Right lobe of liver (tissue), 6 donors: ENCODE data around the gene VILL. TPM values are rescaled to one million over a fixed set of nuclear protein-coding genes. Genes with fewer than 3 reads are reported as not detected.
A peak's percentile ranks its signal among the peaks of the same experiment; 100 is the strongest.
"Not testable (repeated sequence)": the region's sequence is repeated elsewhere in the genome, so short reads cannot be mapped to it uniquely, and the experiment has no call there.

Experiments
- ATAC-seq, 4 donors: fragments of 200-7000 bp; cut with Tn5 transposase; one replicate each; pipeline ENCODE4 v1.9.1; 2020; ENCODE audit warnings: mild to moderate bottlenecking in 4 of 4, moderate library complexity in 4 of 4
- DNase-seq, 3 donors: peaks; one replicate each; pipeline ENCODE4 v3.0.0-alpha.2; 2020
- H3K27ac ChIP-seq, 3 donors: fragments of 200-600 bp; one replicate each; pipeline ENCODE4 v1.8.0; 2022
- H3K27me3 ChIP-seq, 2 donors: fragments of 200-600 bp; one replicate each; pipeline ENCODE4 v1.8.0; 2022
- H3K36me3 ChIP-seq, 4 donors: fragments of 200-600 bp; sonication (generic) in 1 of 4; one replicate each; pipeline versions ENCODE4 v1.5.1 to v1.8.0; 2017 to 2022; ENCODE audit warnings: control low read depth in 1 of 4
- H3K4me1 ChIP-seq, 4 donors: fragments of 200-600 bp; sonication (generic) in 1 of 4; one replicate each; pipeline versions ENCODE4 v1.5.1 to v1.8.0; 2017 to 2022; ENCODE audit warnings: control low read depth in 1 of 4
- H3K4me3 ChIP-seq, 3 donors: fragments of 200-600 bp; one replicate each; pipeline ENCODE4 v1.8.0; 2022
- H3K9me3 ChIP-seq, 4 donors: fragments of 200-600 bp; sonication (generic) in 1 of 4; one replicate each; pipeline versions ENCODE4 v1.5.1 to v1.8.0; 2017 to 2022; ENCODE audit warnings: control low read depth in 1 of 4
- POLR2A ChIP-seq: fragments of 450-650 bp; IDR thresholded peaks from one replicate; pipeline ENCODE4 v1.6.1; 2017; ENCODE audit warnings: antibody characterized with exemption, mild to moderate bottlenecking
- WGBS: methylation state at CpG from one replicate; pipeline ENCODE4 v1.1.6; 2018; ENCODE audit warnings: low coverage, low lambda C conversion rate; ENCODE audit not compliant: insufficient coverage; ENCODE audit errors: missing lambda C conversion rate; 5-methylcytosine and 5-hydroxymethylcytosine counted together
- intact Hi-C, 2 donors: fragments of 100-400 bp; cut with DNase I; formaldehyde crosslinking; loops; one replicate each; pipeline versions ENCODE4 v1.11.2 to v1.14.1; 2022
- total RNA-seq, 6 experiments: library from RNA; depleted of rRNA in 2 of 6; stranded (reverse); fragments of >200 nt in 2 of 6; fragmentation: NEBNext Ultra II Directional in 3 of 6; extraction: Animal tissue kit (Norgen Biotek cat#: 25700) in 3 of 6; gene quantifications; one replicate each; pipeline versions ENCODE4 v1.1.0 to v1.2.4, GENCODE V29; 2016 to 2023
- TF ChIP-seq, protein P1 (sequence below), 4 donors: fragments of 200-600 bp in 3 of 4; fragments of 450-650 bp in 1 of 4; IDR thresholded peaks; one replicate each; pipeline versions ENCODE4 v1.5.1 to v1.8.0; 2016 to 2022; ENCODE audit warnings: antibody characterized with exemption in 4 of 4, mild to moderate bottlenecking in 2 of 4
- donor health status: DM: no; HTN: yes; CAD: no.
- donor health status: DM: no; HTN: no; CAD: no.
- donor health status: DM: no; HTN: no; CAD: no.
- donor health status: DM: no; HTN: yes; CAD: no.
- donor health status: DM: no; HTN: yes; CAD: no.

VILL gene
- total RNA-seq, 6 experiments from 2014 or later, result 0.25 to 1.5 (median 0.97) TPM

DNA sequence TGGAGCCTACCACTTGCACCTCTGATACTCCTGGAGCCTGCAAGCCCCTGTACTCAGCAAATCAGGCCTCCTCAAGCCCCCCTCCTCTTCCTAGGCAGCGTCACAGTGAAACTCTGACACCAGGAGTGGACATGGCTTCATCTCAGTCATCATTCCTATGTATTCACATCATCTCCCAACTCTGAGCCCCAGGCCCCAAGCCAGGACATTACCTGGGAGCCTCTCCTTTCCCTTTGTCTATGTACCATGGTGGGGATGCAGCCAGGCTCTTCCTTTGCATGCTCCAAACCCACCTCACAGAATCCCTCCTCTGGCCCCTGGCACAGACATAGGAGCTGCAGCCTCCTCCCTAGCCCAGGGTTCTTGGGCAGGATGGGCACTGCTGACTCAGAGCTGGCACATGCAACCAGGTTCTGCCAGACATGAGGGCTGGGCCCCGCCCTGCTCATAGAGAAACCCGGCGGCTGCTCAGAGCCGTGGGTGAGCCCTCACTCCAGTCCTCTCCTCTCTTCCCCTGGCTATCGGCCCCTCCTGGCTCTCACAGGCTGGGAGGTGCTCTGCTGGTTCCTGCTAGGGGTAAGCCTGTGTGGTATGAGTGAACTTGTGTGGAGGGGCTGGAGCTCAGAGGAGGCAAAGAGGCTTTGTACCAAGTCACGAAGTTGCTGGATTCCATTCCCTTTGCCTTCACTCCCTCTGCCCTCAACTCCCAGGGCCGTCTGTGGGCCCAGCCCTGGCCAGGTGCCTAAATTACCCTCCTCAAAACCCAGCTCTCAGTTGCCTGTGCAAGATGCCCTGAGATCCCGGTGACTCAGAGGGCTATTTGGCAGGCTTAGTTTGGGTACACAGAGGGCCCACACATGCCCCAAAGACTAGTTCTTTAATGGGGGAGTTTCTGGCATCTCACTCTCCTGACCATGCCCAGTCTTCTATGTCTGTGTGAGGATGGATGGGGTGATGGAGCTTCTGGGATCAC is 40.7 kb downstream of the VILL start:
- 22% methylated on average over 3 of the region's 9 CpGs for WGBS
- H3K27ac ChIP-seq, result no peak overlapping the region
- no peaks in the 10 kb centered on the region for H3K27me3 ChIP-seq
- TF ChIP-seq, protein P1, sequence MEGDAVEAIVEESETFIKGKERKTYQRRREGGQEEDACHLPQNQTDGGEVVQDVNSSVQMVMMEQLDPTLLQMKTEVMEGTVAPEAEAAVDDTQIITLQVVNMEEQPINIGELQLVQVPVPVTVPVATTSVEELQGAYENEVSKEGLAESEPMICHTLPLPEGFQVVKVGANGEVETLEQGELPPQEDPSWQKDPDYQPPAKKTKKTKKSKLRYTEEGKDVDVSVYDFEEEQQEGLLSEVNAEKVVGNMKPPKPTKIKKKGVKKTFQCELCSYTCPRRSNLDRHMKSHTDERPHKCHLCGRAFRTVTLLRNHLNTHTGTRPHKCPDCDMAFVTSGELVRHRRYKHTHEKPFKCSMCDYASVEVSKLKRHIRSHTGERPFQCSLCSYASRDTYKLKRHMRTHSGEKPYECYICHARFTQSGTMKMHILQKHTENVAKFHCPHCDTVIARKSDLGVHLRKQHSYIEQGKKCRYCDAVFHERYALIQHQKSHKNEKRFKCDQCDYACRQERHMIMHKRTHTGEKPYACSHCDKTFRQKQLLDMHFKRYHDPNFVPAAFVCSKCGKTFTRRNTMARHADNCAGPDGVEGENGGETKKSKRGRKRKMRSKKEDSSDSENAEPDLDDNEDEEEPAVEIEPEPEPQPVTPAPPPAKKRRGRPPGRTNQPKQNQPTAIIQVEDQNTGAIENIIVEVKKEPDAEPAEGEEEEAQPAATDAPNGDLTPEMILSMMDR (IDR thresholded peaks at IDR 0.05), result no peak
- TF ChIP-seq POLR2A, result no peak
- H3K9me3 ChIP-seq, result no peaks in the 10 kb centered on the region
- no peaks in the 10 kb centered on the region for H3K36me3 ChIP-seq
- no peak overlapping the region for H3K4me3 ChIP-seq
- peaks cover 0 to 15% (median 3%) of the 10 kb centered on the region in 4 donors for H3K4me1 ChIP-seq
- ATAC-seq (peak; percentile 3 to 70 (median 27)), DNase-seq (peak in 2 of 3 donors; percentile 45 to 66)
- intact Hi-C loops, result no loop called here

DNA sequence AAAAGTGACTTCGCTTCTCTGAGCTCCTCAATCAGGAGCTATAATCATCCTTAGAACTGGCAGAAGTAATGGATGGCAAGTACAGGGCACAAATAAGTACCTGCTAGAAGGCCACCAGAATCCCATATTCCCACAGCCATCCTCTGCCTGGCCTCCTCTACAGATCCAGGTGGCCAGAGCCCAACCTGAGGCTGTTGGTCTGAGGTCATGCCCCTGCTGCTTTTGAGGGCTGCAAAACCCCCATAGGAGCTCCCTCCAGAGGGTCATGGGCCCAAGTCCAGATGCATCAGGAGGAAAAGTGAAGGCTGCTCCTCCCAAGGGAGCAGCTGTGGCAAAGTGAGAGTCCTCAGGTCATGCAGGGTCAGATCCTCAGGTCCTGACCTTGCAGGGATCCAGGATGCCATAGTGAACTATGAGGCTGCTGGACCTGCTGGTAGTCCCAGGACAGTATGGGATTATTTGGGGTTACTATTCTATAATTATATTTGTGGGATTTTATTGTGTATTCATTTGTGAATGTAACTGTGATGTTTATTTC is 41.8 kb downstream of the VILL start:
- intact Hi-C loops, result no loop called here
- no peaks in the 10 kb centered on the region for H3K27me3 ChIP-seq
- no peak for TF ChIP-seq POLR2A
- TF ChIP-seq, protein P1 (IDR thresholded peaks at IDR 0.05), result no peak
- H3K4me3 ChIP-seq, result no peak overlapping the region
- ATAC-seq, result no peak
- WGBS, result 100% methylated on average over 1 of the region's 1 CpG
- DNase-seq, result peak in 1 of 3 donors; percentile 26
- peaks cover 0 to 15% (median 3%) of the 10 kb centered on the region in 4 donors for H3K4me1 ChIP-seq
- H3K36me3 ChIP-seq, result no peaks in the 10 kb centered on the region
- H3K27ac ChIP-seq, result no peak overlapping the region
- H3K9me3 ChIP-seq, result no peaks in the 10 kb centered on the region

DNA sequence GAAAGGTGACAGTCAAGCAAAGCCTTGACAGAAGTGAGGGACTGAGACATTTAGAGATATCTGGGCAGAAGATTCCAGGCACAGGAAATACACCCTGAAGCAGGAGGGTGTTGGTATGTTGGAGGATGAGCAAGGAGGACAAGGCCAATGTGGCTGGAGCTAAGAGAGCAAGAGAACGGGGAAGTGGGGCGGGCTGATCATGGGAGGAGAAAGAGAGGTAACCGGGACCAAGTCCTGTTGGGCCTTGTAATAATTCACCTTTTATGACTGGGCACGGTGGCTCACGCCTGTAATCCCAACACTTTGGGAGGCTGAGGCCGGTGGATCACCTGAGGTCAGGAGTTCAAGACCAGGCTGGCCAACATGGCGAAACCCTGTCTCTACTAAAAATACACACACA is 43.0 kb downstream of the VILL start:
- H3K36me3 ChIP-seq, DNase-seq, H3K27me3 ChIP-seq, H3K27ac ChIP-seq, intact Hi-C loops, ATAC-seq, H3K9me3 ChIP-seq, H3K4me3 ChIP-seq: not testable (repeated sequence)
- peaks cover 0 to 15% (median 3%) of the 10 kb centered on the region in 4 donors for H3K4me1 ChIP-seq
- 85% methylated on average over 4 of the region's 7 CpGs for WGBS

DNA sequence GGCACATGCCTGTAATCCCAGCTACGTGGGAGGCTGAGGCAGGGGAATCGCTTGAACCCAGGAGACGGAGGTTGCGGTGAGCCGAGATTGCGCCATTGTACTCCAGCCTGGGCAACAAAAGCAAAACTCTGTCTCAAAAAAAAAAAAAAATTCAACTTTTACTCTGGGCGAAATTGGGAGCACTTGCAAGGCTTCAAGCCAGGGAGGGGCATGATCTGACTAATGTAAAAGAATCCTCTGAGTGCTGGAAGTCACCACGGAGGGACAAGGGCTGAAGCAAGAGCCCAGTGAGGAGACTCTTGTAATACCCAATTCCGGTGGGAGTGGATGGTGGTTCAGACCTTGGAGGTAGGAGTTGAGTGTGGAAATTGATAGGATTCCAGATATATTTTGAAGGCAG is 43.7 kb downstream of the VILL start:
- H3K36me3 ChIP-seq, H3K4me1 ChIP-seq, H3K27ac ChIP-seq, DNase-seq, H3K27me3 ChIP-seq, intact Hi-C loops, H3K9me3 ChIP-seq, H3K4me3 ChIP-seq, ATAC-seq: not testable (repeated sequence)
- 84% methylated on average over 6 of the region's 9 CpGs for WGBS

DNA sequence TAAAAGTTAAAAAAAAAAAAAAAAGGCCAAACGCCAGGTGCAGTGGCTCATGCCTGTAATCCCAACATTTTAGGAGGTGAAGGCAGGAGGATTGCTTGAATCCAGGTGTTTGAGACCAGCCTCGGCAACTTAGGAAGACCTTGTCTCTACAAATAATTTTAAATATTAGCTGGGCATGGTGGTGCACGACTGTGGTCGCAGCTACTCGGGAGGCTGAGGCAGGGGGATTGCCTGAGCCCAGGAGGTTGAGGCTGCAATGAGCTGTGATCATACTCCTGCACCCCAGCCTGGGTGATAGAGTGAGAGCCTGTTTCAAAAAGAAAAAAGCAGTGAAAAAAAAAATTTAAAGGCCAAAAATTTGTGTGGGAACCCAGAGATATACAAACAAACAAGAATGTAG is 45.7 kb downstream of the VILL start:
- Histone ChIP-seq H3K36me3 (no peaks in the 10 kb centered on the region), H3K9me3 (no peaks in the 10 kb centered on the region), H3K4me1 (no peaks in the 10 kb centered on the region), H3K27ac (no peak overlapping the region), H3K27me3 (no peaks in the 10 kb centered on the region), H3K4me3 (no peak overlapping the region)
- 79% methylated on average over 5 of the region's 5 CpGs for WGBS
- no peak for TF ChIP-seq POLR2A
- TF ChIP-seq, protein P1 (IDR thresholded peaks at IDR 0.05), result no peak
- DNase-seq (no peak), ATAC-seq (no peak)
- intact Hi-C loops, result no loop called here
